Fibroblast of skin of back (primary cell): ENCODE results near the gene MAGED1.
"Not testable (repeated sequence)": the region's sequence is repeated elsewhere in the genome, so short reads cannot be mapped to it uniquely, and the experiment has no call there.

Source experiments
- DNase-seq: peaks from one replicate; pipeline ENCODE4 v3.0.0-alpha.2; 2013

Gene MAGED1

GRCh38 chrX:51899741-51900140 lies 6.3 kb downstream of the MAGED1 start:
- peak; percentile 49 for DNase-seq

- no peak for DNase-seq
Observed at GRCh38 chrX:51902510-51903050, 9.2 kb downstream of the MAGED1 start.

GRCh38 chrX:51905152-51905551 lies 11.7 kb downstream of the MAGED1 start:
- not testable (repeated sequence) for DNase-seq

- DNase-seq, result no peak
Observed at GRCh38 chrX:51905711-51906110, 12.3 kb downstream of the MAGED1 start.

GRCh38 chrX:51917604-51918003 lies 24.2 kb downstream of the MAGED1 start:
- no peak for DNase-seq

GRCh38 chrX:51922561-51922960 lies 29.1 kb downstream of the MAGED1 start:
- DNase-seq, result no peak

- DNase-seq, result no peak
Observed at GRCh38 chrX:51931566-51932150, 38.2 kb downstream of the MAGED1 start.
